ENCODE data around the gene SLC35F3.

Gene SLC35F3

DNA sequence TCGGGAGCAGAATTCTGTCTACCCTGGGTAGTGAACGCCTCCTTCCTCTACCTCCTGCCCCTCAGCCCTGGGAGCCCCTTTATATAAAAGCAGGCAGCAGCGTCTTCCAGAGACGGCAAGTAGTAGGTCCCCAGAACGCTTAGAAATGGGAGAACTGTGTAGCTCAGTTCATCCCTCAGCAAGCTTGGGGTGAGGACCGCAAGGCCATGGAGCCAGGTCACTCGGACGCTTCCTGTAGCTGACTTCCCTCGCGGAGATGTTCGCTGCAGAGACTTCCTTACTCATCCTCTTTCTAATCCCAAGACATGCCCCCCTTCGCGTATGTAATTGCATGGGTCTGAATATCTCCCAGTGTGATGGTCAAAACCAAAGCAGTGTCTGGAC is 327.4 kb downstream of the SLC35F3 start:
- H4K20me1 ChIP-seq (ENCODE audit: low read depth, low read length), result no peaks in the 10 kb centered on the region
- H3K27me3 ChIP-seq (ENCODE audit: low read length), result no peaks in the 10 kb centered on the region
- H3F3A ChIP-seq (ENCODE audit: insufficient read depth), result no peaks in the 10 kb centered on the region
- no peaks in the 10 kb centered on the region for H3K79me2 ChIP-seq (ENCODE audit: insufficient read depth, low read length)
- no peak overlapping the region for H3K4me3 ChIP-seq (ENCODE audit: insufficient read depth, low read length, poor library complexity, severe bottlenecking)
- H3K9me3 ChIP-seq (ENCODE audit: insufficient read depth, low read length), result no peaks in the 10 kb centered on the region
- no peak for TF ChIP-seq EZH2phosphoT487 (conservative IDR thresholded peaks at IDR 0.05; ENCODE audit: low read length)
- TF ChIP-seq, protein P1, sequence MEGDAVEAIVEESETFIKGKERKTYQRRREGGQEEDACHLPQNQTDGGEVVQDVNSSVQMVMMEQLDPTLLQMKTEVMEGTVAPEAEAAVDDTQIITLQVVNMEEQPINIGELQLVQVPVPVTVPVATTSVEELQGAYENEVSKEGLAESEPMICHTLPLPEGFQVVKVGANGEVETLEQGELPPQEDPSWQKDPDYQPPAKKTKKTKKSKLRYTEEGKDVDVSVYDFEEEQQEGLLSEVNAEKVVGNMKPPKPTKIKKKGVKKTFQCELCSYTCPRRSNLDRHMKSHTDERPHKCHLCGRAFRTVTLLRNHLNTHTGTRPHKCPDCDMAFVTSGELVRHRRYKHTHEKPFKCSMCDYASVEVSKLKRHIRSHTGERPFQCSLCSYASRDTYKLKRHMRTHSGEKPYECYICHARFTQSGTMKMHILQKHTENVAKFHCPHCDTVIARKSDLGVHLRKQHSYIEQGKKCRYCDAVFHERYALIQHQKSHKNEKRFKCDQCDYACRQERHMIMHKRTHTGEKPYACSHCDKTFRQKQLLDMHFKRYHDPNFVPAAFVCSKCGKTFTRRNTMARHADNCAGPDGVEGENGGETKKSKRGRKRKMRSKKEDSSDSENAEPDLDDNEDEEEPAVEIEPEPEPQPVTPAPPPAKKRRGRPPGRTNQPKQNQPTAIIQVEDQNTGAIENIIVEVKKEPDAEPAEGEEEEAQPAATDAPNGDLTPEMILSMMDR (IDR thresholded peaks at IDR 0.05; ENCODE audit: insufficient read depth, low read length, poor library complexity, severe bottlenecking), result no peak
- no peaks in the 10 kb centered on the region for H3K36me3 ChIP-seq (ENCODE audit: low read length)
- no peaks in the 10 kb centered on the region for H3K9me2 ChIP-seq (replicated peaks; ENCODE audit: insufficient read depth, low read length)
- no peak overlapping the region for H3K27ac ChIP-seq (ENCODE audit: low read depth, low read length)
- H2AFZ ChIP-seq (ENCODE audit: low read depth, low read length, severe bottlenecking), result no peak overlapping the region
- H3K9ac ChIP-seq (ENCODE audit: low read length), result no peak overlapping the region
- no peak overlapping the region for H3K4me2 ChIP-seq (ENCODE audit: low read depth, low read length, poor library complexity, severe bottlenecking)

DNA sequence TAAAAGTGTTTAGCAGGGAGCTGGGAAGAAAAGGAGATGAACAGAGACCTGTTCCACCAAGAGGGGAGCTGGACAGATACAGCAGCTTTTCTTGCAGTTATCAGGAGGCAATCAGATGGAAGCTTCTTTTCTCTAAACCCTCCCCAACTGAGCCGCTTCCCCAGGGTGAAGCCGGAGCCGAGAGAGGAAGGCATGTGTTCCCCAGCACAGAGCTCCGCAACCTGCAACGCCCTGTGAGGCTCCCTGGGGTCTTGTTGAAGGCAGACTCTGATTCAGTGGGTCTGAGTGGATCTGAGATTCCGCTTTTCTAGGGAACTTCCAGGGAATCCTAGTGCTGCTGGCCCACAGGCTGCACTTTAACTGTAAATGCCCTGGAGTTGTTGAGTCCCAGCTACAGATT is 329.7 kb downstream of the SLC35F3 start:
- no peak overlapping the region for H3K9ac ChIP-seq (ENCODE audit: low read length)
- H3K9me2 ChIP-seq (replicated peaks; ENCODE audit: insufficient read depth, low read length), result no peaks in the 10 kb centered on the region
- no peak overlapping the region for H3K4me3 ChIP-seq (ENCODE audit: insufficient read depth, low read length, poor library complexity, severe bottlenecking)
- H3K9me3 ChIP-seq (ENCODE audit: insufficient read depth, low read length), result no peaks in the 10 kb centered on the region
- no peak overlapping the region for H3K27ac ChIP-seq (ENCODE audit: low read depth, low read length)
- H4K20me1 ChIP-seq (ENCODE audit: low read depth, low read length), result no peaks in the 10 kb centered on the region
- TF ChIP-seq EZH2phosphoT487 (conservative IDR thresholded peaks at IDR 0.05; ENCODE audit: low read length), result no peak
- H3F3A ChIP-seq (ENCODE audit: insufficient read depth), result no peaks in the 10 kb centered on the region
- no peaks in the 10 kb centered on the region for H3K79me2 ChIP-seq (ENCODE audit: insufficient read depth, low read length)
- H2AFZ ChIP-seq (ENCODE audit: low read depth, low read length, severe bottlenecking), result no peak overlapping the region
- no peaks in the 10 kb centered on the region for H3K27me3 ChIP-seq (ENCODE audit: low read length)
- H3K4me2 ChIP-seq (ENCODE audit: low read depth, low read length, poor library complexity, severe bottlenecking), result no peak overlapping the region
- no peaks in the 10 kb centered on the region for H3K36me3 ChIP-seq (ENCODE audit: low read length)

DNA sequence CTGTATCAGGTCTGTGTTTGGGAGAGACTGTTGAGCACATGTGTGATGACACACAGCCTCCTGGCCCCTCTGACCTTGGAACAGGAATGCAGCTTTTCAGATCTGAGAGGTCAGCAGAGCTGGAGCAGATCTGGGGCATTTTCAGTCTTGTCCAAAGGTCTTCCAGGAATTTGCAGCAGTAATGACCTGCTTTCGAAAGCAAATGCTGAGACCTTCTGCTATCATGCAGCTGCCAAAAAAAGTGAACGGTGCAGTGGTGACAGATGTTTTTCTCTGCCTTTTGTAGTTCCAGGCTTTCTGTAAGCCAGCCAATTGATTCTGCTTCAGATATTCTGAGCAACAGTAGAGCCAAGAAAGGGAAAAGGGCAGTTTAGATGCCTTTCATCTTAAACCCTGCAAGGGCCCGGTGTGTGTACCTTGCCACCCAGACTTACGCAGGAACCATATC is 331.0 kb downstream of the SLC35F3 start:
- no peak overlapping the region for H3K27ac ChIP-seq (ENCODE audit: low read depth, low read length)
- no peaks in the 10 kb centered on the region for H3K79me2 ChIP-seq (ENCODE audit: insufficient read depth, low read length)
- no peaks in the 10 kb centered on the region for H4K20me1 ChIP-seq (ENCODE audit: low read depth, low read length)
- H3K9me2 ChIP-seq (replicated peaks; ENCODE audit: insufficient read depth, low read length), result no peaks in the 10 kb centered on the region
- H2AFZ ChIP-seq (ENCODE audit: low read depth, low read length, severe bottlenecking), result no peak overlapping the region
- H3K9me3 ChIP-seq (ENCODE audit: insufficient read depth, low read length), result no peaks in the 10 kb centered on the region
- no peaks in the 10 kb centered on the region for H3K36me3 ChIP-seq (ENCODE audit: low read length)
- no peaks in the 10 kb centered on the region for H3F3A ChIP-seq (ENCODE audit: insufficient read depth)
- TF ChIP-seq, protein P1 (IDR thresholded peaks at IDR 0.05; ENCODE audit: insufficient read depth, low read length, poor library complexity, severe bottlenecking), result no peak
- no peak for TF ChIP-seq EZH2phosphoT487 (conservative IDR thresholded peaks at IDR 0.05; ENCODE audit: low read length)
- H3K9ac ChIP-seq (ENCODE audit: low read length), result no peak overlapping the region
- H3K4me2 ChIP-seq (ENCODE audit: low read depth, low read length, poor library complexity, severe bottlenecking), result no peak overlapping the region
- no peaks in the 10 kb centered on the region for H3K27me3 ChIP-seq (ENCODE audit: low read length)
- H3K4me3 ChIP-seq (ENCODE audit: insufficient read depth, low read length, poor library complexity, severe bottlenecking), result no peak overlapping the region

DNA sequence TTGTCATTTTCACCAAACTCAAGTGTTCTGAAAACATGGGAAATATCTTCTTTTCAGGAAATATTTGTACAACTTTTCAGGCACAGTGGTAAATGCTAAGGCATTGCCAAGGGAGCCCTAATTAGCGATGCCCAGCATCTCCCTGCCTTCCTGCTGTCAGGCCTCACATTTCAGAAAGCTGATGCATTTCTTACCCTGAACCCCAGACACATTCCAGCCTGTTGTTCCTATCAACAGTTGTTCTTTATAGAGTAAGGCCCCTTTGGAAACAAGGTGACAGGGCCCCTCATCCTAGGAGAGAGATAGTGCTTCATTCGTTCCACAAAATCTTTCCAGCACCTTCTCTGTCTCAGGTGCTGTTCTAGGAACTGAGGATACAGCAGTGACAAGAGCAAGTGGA is 332.9 kb downstream of the SLC35F3 start:
- Histone ChIP-seq H3K27ac (ENCODE audit: low read depth, low read length) (no peak overlapping the region), H3K36me3 (ENCODE audit: low read length) (no peaks in the 10 kb centered on the region), H3K9me3 (ENCODE audit: insufficient read depth, low read length) (no peaks in the 10 kb centered on the region), H3K4me3 (ENCODE audit: insufficient read depth, low read length, poor library complexity, severe bottlenecking) (no peak overlapping the region), H3F3A (ENCODE audit: insufficient read depth) (no peaks in the 10 kb centered on the region), H3K9me2 (replicated peaks; ENCODE audit: insufficient read depth, low read length) (no peaks in the 10 kb centered on the region), H3K4me2 (ENCODE audit: low read depth, low read length, poor library complexity, severe bottlenecking) (no peak overlapping the region), H2AFZ (ENCODE audit: low read depth, low read length, severe bottlenecking) (no peak overlapping the region), H3K27me3 (ENCODE audit: low read length) (no peaks in the 10 kb centered on the region), H4K20me1 (ENCODE audit: low read depth, low read length) (no peaks in the 10 kb centered on the region), H3K9ac (ENCODE audit: low read length) (no peak overlapping the region), H3K79me2 (ENCODE audit: insufficient read depth, low read length) (no peaks in the 10 kb centered on the region)
- TF ChIP-seq, protein P1 (IDR thresholded peaks at IDR 0.05; ENCODE audit: insufficient read depth, low read length, poor library complexity, severe bottlenecking), result no peak
- no peak for TF ChIP-seq EZH2phosphoT487 (conservative IDR thresholded peaks at IDR 0.05; ENCODE audit: low read length)
